ENCODE measurements around the gene TYW1B. TPM values are rescaled to one million over a fixed set of nuclear protein-coding genes. Genes with fewer than 3 reads are reported as not detected.
A peak's percentile ranks its signal among the peaks of the same experiment; 100 is the strongest.
"Not testable (repeated sequence)": the region's sequence is repeated elsewhere in the genome, so short reads cannot be mapped to it uniquely, and the experiment has no call there.

Gene TYW1B
- total RNA-seq, 4 donors from 2014 or later = 0.99 to 4.3 (median 1.5) TPM

DNA sequence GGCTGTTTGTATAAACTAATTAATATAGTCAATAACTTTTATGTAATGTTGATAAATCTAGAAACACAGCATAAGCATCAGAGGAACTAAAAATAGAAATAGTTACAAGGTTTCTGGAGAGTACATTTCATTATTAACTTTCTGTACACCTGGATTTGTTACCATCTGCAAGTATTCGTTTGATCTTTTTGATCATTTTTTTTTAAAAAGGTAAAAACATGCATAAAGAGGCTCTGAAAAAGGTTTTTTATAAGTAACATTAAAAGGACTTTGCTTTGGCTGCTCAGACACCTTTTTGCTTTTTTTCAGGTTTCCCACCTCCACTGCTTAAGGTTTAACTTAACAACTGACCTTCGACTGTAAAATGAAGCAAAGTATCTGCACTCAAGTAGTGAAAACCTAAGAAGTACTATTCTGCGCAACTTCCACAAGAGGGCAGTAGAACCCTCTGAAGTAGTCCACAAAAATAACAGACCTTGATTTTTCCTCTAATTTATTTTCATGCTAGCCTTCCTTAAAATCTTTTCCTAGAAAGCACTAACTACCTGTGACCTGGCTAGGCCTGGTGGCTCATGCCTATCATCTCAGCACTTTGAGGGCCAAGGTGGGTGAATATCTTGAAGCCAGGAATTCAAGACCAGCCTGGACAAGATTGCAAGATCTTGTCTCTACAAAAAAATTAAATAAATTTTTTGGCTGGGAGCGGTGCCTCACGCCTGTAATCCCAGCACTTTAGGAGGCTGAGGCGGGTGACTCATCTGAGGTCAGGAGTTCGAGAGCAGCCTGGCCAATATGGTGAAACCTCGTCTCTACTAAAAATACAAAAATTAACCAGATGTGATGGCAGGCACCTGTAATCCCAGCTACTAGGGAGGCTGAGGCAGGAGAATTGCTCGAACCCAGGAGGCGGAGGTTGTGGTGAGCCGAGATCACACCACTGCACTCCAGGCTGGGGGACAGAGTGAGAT, 4.0 kb downstream of the TYW1B start:
- peaks cover 7 to 18% (median 15%) of the 10 kb centered on the region in 4 donors for H3K4me1 ChIP-seq
- DNase-seq (ENCODE audit: extremely low spot score); H3K4me3 ChIP-seq; intact Hi-C loops (cut with DNase I); H3K27me3 ChIP-seq; H3K9me3 ChIP-seq; H3K36me3 ChIP-seq: not testable (repeated sequence)
- WGBS = 56% methylated on average over 10 of the region's 11 CpGs
- peak overlapping the region in 2 of 4 donors; percentile 44 to 55 for H3K27ac ChIP-seq (replicated peaks in 1 of 4)
- TF ChIP-seq, protein P1, sequence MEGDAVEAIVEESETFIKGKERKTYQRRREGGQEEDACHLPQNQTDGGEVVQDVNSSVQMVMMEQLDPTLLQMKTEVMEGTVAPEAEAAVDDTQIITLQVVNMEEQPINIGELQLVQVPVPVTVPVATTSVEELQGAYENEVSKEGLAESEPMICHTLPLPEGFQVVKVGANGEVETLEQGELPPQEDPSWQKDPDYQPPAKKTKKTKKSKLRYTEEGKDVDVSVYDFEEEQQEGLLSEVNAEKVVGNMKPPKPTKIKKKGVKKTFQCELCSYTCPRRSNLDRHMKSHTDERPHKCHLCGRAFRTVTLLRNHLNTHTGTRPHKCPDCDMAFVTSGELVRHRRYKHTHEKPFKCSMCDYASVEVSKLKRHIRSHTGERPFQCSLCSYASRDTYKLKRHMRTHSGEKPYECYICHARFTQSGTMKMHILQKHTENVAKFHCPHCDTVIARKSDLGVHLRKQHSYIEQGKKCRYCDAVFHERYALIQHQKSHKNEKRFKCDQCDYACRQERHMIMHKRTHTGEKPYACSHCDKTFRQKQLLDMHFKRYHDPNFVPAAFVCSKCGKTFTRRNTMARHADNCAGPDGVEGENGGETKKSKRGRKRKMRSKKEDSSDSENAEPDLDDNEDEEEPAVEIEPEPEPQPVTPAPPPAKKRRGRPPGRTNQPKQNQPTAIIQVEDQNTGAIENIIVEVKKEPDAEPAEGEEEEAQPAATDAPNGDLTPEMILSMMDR (IDR thresholded peaks at IDR 0.05) = peak in 2 of 3 experiments; percentile 27 to 47

DNA sequence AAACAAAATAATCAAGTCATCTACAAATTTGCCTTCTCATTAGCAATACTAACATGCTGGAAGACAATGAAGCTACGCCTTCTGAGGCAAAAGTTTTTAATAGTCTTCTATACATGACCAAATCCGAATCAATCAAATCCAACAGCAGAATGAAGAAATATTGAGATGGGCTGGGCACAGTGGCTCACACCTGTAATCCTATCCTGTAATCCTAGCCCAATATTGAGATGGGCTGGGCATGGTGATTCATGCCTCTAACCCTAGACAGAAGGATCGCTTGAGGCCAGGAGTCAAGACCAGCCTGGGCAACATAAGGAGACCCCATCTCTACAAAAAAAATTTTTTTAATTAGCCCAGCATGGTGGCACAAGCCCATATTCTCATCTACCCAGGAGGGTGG, 5.5 kb downstream of the TYW1B start:
- DNase-seq (ENCODE audit: extremely low spot score); H3K9me3 ChIP-seq; H3K27ac ChIP-seq (replicated peaks in 1 of 4); intact Hi-C loops (cut with DNase I); H3K27me3 ChIP-seq; H3K36me3 ChIP-seq; H3K4me3 ChIP-seq: not testable (repeated sequence)
- WGBS = 89% methylated on average over 2 of the region's 3 CpGs
- peaks cover 7 to 16% (median 13%) of the 10 kb centered on the region in 4 donors for H3K4me1 ChIP-seq

DNA sequence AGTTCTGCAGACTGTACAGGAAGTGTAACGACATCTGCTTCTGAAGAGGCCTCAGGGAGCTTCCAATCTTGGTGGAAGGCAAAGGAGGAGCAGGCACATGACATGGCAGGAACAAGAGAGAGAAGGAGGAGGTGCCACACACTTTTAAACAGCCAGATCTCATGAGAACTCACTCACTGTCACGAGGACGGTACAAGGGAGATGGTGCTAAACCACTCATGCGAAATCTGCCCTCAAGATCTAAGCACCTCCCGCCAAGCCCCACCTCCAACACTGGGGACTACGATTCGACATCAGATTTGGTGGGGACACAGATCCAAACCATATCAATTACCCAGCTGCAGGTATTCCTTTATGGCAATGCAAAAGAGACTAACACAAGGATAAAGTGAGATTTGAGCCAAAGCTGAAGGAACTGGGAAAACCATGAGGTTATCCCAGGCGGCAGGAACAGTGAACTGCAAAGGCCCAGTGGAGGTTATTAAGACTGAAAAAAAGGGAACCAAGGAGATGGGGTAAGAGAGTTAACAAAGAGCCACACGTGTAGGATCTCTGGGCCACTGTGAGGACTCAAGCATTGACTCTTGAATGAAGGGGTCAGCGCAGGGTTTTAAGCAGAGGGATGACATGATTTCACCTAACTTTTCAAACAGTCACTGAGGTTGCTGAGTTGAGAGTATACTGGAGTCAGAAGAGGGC, 9.2 kb downstream of the TYW1B start:
- H3K4me3 ChIP-seq; H3K4me1 ChIP-seq; H3K9me3 ChIP-seq; H3K27ac ChIP-seq (replicated peaks in 1 of 4); DNase-seq (ENCODE audit: extremely low spot score); intact Hi-C loops (cut with DNase I); H3K27me3 ChIP-seq: not testable (repeated sequence)
- H3K36me3 ChIP-seq = peaks cover 0 to 21% (median 6%) of the 10 kb centered on the region in 4 donors
- 92% methylated on average over 10 of the region's 10 CpGs for WGBS

DNA sequence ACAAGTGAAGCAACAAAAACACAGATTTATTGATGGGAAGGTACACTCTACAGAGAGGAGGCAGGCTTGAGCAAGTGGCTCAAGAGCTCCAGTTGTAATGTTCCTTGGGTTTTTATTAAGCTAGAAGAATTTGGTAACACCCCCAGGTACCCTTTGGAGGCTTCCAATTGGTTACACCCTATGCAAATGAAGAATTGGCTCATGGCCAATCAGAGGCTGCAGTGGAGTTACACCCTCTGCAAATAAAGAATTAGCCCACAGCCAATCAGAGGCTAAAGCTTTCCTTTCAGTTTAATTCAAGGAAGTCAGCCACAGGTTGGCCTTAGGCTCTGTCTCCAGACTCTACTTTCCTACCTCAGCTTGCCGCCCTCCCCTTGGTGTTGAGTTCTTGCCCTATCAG, 10.3 kb downstream of the TYW1B start:
- H3K36me3 ChIP-seq = peaks cover 0 to 24% (median 14%) of the 10 kb centered on the region in 4 donors
- intact Hi-C loops (cut with DNase I); H3K9me3 ChIP-seq; H3K27ac ChIP-seq (replicated peaks in 1 of 4); H3K4me1 ChIP-seq; H3K4me3 ChIP-seq; H3K27me3 ChIP-seq; DNase-seq (ENCODE audit: extremely low spot score): not testable (repeated sequence)
- 88% methylated on average over 1 of the region's 1 CpG for WGBS

DNA sequence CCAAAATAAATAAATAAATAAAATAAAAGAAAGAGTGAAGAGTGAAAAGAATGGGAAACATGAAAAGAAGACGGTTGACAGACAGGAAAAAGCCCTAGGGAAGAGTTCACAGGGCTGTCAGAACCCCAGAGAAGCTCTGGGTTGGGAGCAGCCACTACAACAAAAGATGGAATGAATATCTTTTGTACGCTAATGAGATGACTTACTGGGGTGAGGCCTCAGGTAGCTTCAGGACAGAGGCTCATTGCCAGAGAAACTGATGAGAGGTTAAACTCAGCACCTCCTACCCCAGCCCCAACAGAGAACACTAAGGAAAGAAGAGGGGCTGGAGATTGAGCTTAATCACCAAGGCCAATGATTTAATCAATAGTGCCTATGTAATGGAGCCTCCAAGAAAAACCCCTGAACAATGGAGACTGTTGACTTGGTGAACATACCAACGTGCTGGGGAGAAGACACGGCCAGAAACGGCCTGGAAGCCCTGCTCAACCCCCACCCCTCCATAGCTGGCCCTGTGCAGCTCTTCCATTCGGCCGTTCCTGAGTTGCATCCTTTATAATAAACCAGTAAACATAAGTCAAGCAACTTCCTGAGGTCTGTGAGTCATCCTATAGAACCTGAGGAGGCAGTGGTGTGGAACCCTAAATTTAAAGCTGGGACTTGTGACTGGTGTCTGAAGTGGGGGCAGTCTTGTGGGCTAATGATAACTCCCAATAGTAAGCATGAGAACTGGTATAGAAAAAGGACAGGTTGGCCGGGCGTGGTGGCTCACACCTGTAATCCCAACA, 11.4 kb downstream of the TYW1B start:
- H3K27ac ChIP-seq (replicated peaks in 1 of 4); H3K4me1 ChIP-seq; DNase-seq (ENCODE audit: extremely low spot score); H3K9me3 ChIP-seq; H3K4me3 ChIP-seq; intact Hi-C loops (cut with DNase I); H3K27me3 ChIP-seq: not testable (repeated sequence)
- 88% methylated on average over 7 of the region's 9 CpGs for WGBS
- H3K36me3 ChIP-seq = peaks cover 0 to 29% (median 15%) of the 10 kb centered on the region in 4 donors

DNA sequence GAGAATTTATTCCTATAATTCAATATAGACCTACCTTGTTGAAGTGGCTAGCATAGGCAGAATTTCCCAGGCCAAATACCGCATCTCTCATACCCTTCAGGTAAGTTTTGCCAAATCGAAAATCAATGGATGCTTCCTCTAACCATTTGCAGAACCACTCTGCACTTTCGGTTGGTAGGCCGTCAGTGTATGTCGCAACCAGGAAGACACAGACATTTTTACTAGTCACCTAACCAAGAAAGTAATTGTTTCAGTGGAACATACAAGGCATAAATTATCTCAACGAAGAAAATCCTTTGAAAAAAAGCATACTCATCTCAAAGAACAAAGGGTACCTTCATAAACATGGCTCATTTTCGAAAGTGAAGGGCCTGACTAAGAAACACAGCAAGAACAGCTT, 17.6 kb downstream of the TYW1B start:
- H3K36me3 ChIP-seq = peaks cover 6 to 63% (median 39%) of the 10 kb centered on the region in 4 donors
- H3K4me3 ChIP-seq; H3K9me3 ChIP-seq; H3K27ac ChIP-seq (replicated peaks in 1 of 4); H3K4me1 ChIP-seq; intact Hi-C loops (cut with DNase I); H3K27me3 ChIP-seq; DNase-seq (ENCODE audit: extremely low spot score): not testable (repeated sequence)
- 93% methylated on average over 6 of the region's 7 CpGs for WGBS

DNA sequence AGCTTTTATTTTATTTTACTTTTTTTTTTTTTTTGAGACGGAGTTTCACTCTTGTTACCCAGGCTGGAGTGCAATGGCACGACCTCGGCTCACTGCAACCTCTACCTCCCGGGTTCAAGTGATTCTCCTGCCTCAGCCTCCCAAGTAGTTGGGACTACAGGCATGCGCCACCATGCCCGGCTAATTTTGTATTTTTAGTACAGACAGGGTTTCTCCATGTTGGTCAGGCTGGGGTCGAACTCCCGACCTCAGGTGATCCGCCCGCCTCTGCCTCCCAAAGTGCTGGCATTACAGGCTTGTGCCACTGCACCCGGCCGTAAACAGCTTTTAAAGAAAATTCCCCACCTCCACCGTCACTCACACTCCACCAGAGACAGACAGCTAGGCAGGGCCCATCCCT, 19.5 kb downstream of the TYW1B start:
- H3K27ac ChIP-seq (replicated peaks in 1 of 4); H3K4me1 ChIP-seq; H3K9me3 ChIP-seq; DNase-seq (ENCODE audit: extremely low spot score); intact Hi-C loops (cut with DNase I); H3K27me3 ChIP-seq; H3K4me3 ChIP-seq: not testable (repeated sequence)
- H3K36me3 ChIP-seq = peaks cover 8 to 65% (median 39%) of the 10 kb centered on the region in 4 donors
- WGBS = 98% methylated on average over 11 of the region's 13 CpGs

DNA sequence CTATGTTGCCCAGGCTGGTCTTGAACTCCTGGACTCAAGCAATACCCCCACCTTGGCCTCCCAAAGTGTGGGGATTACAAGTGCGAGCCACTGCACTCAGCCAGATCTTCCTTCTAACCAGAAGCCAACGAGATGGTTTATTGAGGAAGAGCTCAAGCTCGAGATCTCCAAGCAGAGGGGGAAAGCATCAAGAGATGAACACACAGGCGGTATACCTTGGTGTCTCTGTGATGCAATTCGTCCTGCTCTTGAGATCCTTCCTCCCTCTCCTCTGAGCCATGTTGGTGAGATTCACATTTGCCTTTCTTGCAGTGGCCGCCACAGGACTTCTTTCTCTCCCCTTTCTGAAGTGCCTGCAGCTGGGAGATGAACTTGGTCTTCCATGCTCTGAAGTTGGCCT, 21.1 kb downstream of the TYW1B start:
- H3K9me3 ChIP-seq; H3K27me3 ChIP-seq; H3K4me3 ChIP-seq; DNase-seq (ENCODE audit: extremely low spot score); intact Hi-C loops (cut with DNase I); H3K4me1 ChIP-seq; H3K27ac ChIP-seq (replicated peaks in 1 of 4): not testable (repeated sequence)
- 74% methylated on average over 6 of the region's 6 CpGs for WGBS
- peaks cover 8 to 61% (median 35%) of the 10 kb centered on the region in 4 donors for H3K36me3 ChIP-seq
